ENCODE results near the gene SNTB2. TPM values are rescaled to one million over a fixed set of nuclear protein-coding genes. Genes with fewer than 3 reads are reported as not detected.
A peak's percentile ranks its signal among the peaks of the same experiment; 100 is the strongest.

Gene SNTB2
- total RNA-seq, 1 experiment from 2014 or later, result 50.6 TPM

- H3K27me3 Mint-ChIP-seq (ENCODE audit: insufficient read depth, unreplicated experiment), result no peaks in the 10 kb centered on the region
These were observed 120.1 kb downstream of the SNTB2 start for GRCh38 chr16:69307091-69307490.

GRCh38 chr16:69307856-69308255 lies 120.9 kb downstream of the SNTB2 start:
- Mint-ChIP-seq H3K36me3 (ENCODE audit: insufficient read depth, unreplicated experiment) (peaks cover 56% of the 10 kb centered on the region), H3K4me3 (ENCODE audit: unreplicated experiment) (no peak overlapping the region), H3K27me3 (ENCODE audit: insufficient read depth, unreplicated experiment) (no peaks in the 10 kb centered on the region), H3K27ac (ENCODE audit: unreplicated experiment) (no peak overlapping the region), H3K9me3 (ENCODE audit: unreplicated experiment) (no peaks in the 10 kb centered on the region), H3K4me1 (ENCODE audit: low read depth, unreplicated experiment) (peaks cover 5% of the 10 kb centered on the region)
- DNase-seq, result no peak
- Histone ChIP-seq H3K27me3 (replicated peaks; ENCODE audit: control insufficient read depth, insufficient read depth, low read length) (no peaks in the 10 kb centered on the region), H3K36me3 (ENCODE audit: control insufficient read depth, insufficient read depth, low read length) (no peaks in the 10 kb centered on the region), H3K4me1 (peaks cover 9% of the 10 kb centered on the region; the same call in 1 of the 2 replicates), H3K4me3 (ENCODE audit: low read depth, low read length) (no peak overlapping the region), H3K9me3 (no peaks in the 10 kb centered on the region)
- no TSS peak for BruUV-seq (replicated peaks)
- no peak for TF ChIP-seq CTCF (IDR thresholded peaks at IDR 0.05; ENCODE audit: insufficient read depth in 1 of 2, low read depth in 1 of 2, low read length in 1 of 2, severe bottlenecking in 1 of 2, unreplicated experiment in 1 of 2)
- ChIA-PET POLR2A (no interaction called here), CTCF (no interaction called here)
- intact Hi-C loops (cut with micrococcal nuclease; ENCODE audit: unreplicated experiment), result no loop called here

More at GRCh38 chr16:69307091-69307490, 120.1 kb downstream of the SNTB2 start:
- Histone ChIP-seq H3K4me1 (peaks cover 4% of the 10 kb centered on the region; the same call in 1 of the 2 replicates), H3K27me3 (replicated peaks; ENCODE audit: control insufficient read depth, insufficient read depth, low read length) (no peaks in the 10 kb centered on the region), H3K9me3 (no peaks in the 10 kb centered on the region), H3K36me3 (ENCODE audit: control insufficient read depth, insufficient read depth, low read length) (no peaks in the 10 kb centered on the region), H3K4me3 (ENCODE audit: low read depth, low read length) (no peak overlapping the region)
- TF ChIP-seq CTCF (IDR thresholded peaks at IDR 0.05; ENCODE audit: insufficient read depth in 1 of 2, low read depth in 1 of 2, low read length in 1 of 2, severe bottlenecking in 1 of 2, unreplicated experiment in 1 of 2), result no peak
- Mint-ChIP-seq H3K4me1 (ENCODE audit: low read depth, unreplicated experiment) (peaks cover 1% of the 10 kb centered on the region), H3K9me3 (ENCODE audit: unreplicated experiment) (no peaks in the 10 kb centered on the region), H3K27ac (ENCODE audit: unreplicated experiment) (no peak overlapping the region), H3K4me3 (ENCODE audit: unreplicated experiment) (no peak overlapping the region), H3K36me3 (ENCODE audit: insufficient read depth, unreplicated experiment) (peaks cover 60% of the 10 kb centered on the region)
- ChIA-PET CTCF (no interaction called here), POLR2A (no interaction called here)
- intact Hi-C loops (cut with micrococcal nuclease; ENCODE audit: unreplicated experiment), result no loop called here
- no peak for DNase-seq
- BruUV-seq (replicated peaks), result no TSS peak

GRCh38 chr16:69309316-69309715 lies 122.4 kb downstream of the SNTB2 start:
- peak in 1 of 2 experiments; percentile 29 for DNase-seq
- ChIA-PET POLR2A (interaction anchor here (0.6 kb wide), 1 partner anchor 42 kb away, joined by 3 read pairs; no protein-coding TSS in a partner anchor), CTCF (no interaction called here)
- peaks cover 62% of the 10 kb centered on the region for H3K36me3 Mint-ChIP-seq (ENCODE audit: insufficient read depth, unreplicated experiment)
- Histone ChIP-seq H3K27me3 (replicated peaks; ENCODE audit: control insufficient read depth, insufficient read depth, low read length) (no peaks in the 10 kb centered on the region), H3K4me3 (ENCODE audit: low read depth, low read length) (no peak overlapping the region), H3K36me3 (ENCODE audit: control insufficient read depth, insufficient read depth, low read length) (no peaks in the 10 kb centered on the region), H3K4me1 (peaks cover 9% of the 10 kb centered on the region; the same call in 1 of the 2 replicates), H3K9me3 (no peaks in the 10 kb centered on the region)
- H3K9me3 Mint-ChIP-seq (ENCODE audit: unreplicated experiment), result no peaks in the 10 kb centered on the region
- peaks cover 5% of the 10 kb centered on the region for H3K4me1 Mint-ChIP-seq (ENCODE audit: low read depth, unreplicated experiment)
- intact Hi-C loops (cut with micrococcal nuclease; ENCODE audit: unreplicated experiment), result no loop called here
- no peak overlapping the region for H3K4me3 Mint-ChIP-seq (ENCODE audit: unreplicated experiment)
- H3K27ac Mint-ChIP-seq (ENCODE audit: unreplicated experiment), result no peak overlapping the region
- no TSS peak for BruUV-seq (replicated peaks)
- no peak for TF ChIP-seq CTCF (IDR thresholded peaks at IDR 0.05; ENCODE audit: insufficient read depth in 1 of 2, low read depth in 1 of 2, low read length in 1 of 2, severe bottlenecking in 1 of 2, unreplicated experiment in 1 of 2)
- no peaks in the 10 kb centered on the region for H3K27me3 Mint-ChIP-seq (ENCODE audit: insufficient read depth, unreplicated experiment)
